ENCODE data around the gene MEF2A.
A peak's percentile ranks its signal among the peaks of the same experiment; 100 is the strongest.
"Not testable (repeated sequence)": the region's sequence is repeated elsewhere in the genome, so short reads cannot be mapped to it uniquely, and the experiment has no call there.

Gene MEF2A

DNA sequence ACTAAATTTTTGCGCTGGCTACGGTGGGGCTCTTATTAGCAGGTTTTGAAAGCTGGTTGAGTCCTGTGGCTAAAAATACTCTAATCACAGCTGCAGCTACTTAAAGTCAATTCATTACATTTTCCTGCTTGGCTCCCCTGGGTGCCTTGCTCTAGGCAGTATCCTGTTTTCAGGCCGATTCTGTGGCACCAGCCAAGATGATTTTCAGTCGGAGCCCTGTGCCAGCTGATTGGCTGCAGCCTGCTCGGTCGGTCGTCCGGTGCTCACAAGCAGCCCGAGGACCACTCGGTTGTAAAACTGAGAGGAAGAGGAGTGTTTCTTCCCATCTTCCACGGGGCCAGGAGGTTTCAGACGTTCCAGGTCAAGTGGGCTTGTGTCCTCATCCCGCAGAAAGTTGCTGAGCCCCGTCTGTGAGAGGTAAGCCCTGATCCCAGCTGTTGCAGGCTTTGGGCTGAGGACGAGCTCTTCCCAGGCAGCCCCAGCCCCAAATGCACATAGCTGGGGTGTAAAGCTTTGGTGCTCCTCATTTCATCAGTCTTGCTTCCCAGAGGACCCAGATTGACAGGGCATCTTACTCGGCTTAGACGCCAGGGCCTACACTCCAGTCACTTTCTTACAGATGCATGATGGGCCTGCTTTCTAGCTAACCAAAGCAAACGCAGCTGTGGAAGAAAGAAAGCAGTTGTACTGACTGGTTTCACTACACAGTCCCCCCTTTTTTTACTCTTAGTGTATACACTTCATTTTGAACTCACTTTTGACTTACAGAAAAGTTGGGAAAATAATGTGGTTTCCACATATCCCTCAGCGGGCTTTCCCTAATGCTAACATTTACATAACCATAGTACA is 151.6 kb downstream of the MEF2A start:
- no peak for DNase-seq
- in situ Hi-C loops (cut with MboI; ENCODE audit: low pct_unique_long_range_greater_than_20kb, low sequenced_read_pairs), result no loop called here

DNA sequence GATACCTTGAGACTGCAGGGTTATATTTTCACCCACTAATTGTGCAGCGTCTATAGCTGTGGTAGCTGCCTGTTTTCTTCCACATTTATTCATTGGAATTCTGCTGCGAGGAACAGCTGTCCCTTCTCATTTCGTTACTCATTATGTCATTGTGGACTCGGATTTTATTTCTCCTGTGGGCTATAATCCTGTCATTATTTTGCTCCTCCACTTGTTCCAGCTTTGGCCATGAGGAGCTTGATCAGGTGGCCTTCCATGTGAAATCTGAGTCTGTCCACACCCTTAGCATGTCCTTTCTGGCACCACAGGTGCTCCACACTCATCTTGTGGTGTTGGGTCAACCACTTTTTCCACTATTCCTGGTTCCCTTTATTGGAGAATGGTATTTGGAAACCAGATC is 152.6 kb downstream of the MEF2A start:
- in situ Hi-C loops (cut with MboI; ENCODE audit: low pct_unique_long_range_greater_than_20kb, low sequenced_read_pairs), result no loop called here
- DNase-seq, result no peak

DNA sequence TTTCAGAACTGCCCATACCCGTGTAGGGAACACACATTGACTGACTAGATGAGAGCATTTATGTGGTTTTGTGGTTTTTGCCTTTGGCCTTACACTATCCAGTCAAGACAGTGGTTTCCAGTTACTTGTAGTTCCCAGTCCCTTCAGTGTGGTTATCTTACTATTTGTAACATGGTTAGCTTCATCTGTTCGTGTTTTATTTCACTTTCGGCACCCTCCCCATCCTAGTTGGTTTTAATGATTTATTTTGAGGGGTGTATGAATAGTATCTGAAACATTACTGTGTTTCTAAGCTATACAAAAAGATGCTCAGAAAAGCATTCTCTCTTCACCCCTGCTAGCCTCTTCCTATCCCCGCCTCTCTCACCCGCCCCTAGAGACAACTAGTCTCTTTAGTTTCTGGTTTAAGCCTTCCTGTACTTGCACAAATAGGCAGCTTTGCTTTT is 153.3 kb downstream of the MEF2A start:
- DNase-seq, result peak; percentile 63
- in situ Hi-C loops (cut with MboI; ENCODE audit: low pct_unique_long_range_greater_than_20kb, low sequenced_read_pairs), result no loop called here

DNA sequence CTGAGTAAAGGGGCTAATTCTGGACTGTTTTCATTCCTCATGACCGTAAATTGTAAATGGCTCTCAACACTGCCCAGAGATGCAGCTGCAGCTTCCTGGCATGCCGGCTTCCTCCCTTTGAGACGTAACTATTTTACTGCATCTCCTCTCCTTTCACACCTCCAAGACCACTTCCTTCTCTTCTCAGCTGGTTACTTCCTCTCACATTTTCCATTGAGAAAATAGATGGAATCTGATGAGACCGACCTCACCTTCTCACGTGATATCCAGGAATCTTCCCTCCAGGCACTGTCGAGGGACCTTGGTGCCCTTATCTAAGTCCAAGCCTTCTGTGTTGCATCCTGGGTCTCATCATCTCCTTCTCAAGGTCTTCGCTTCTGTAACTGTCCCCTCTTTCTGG is 154.7 kb downstream of the MEF2A start:
- DNase-seq, result peak; percentile 29
- in situ Hi-C loops (cut with MboI; ENCODE audit: low pct_unique_long_range_greater_than_20kb, low sequenced_read_pairs), result no loop called here

DNA sequence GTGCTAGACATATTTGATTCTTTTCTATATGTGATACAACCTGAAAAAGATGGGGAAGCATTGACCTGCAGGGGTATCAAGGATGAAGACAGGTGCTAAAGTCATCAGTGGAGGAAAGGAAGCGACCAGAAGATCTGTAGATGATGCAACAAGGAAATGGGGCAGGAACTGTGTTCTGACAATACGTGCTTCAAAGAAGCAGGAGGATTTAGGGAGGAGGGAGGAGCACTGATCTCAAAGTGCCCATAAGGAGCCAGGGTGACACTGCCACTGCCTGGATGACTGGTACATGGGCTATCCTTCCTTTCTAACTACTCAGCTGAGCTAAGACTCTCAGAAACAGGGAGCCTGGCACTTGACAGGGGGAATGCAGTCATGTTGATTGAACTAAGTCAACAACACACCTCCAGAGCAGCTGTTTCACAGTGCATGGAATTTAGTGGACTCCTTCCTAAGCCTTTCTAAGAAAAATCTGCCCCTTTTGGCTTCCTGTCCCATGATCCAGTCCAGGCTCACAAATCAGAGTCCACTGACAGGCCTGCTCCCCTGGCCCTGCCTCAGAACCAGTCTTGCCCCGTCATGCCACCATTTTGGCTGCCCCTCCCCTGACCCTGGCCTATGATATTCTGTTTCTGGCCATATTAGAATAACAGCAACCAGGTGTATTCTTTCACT is 155.5 kb downstream of the MEF2A start:
- in situ Hi-C loops (cut with MboI; ENCODE audit: low pct_unique_long_range_greater_than_20kb, low sequenced_read_pairs), result no loop called here
- no peak for DNase-seq

DNA sequence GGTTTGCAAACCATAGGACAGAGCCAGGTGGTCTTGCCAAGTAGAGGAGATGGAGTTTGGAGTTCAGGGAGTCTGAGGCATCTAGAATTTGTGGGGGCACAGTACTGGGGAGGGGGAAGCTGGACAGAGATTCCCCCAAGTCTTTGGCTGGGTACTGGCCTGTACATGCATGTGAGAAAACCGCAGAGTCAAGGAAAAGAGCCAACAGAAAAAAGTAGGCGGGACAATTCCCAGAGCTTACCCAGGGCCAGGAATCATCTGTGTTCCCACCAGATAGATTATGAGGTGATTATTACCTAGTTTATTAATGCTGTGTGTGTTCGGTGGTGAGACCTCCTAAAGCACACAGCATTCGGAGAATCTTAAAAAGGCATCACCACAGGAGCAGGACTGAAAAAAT is 156.1 kb downstream of the MEF2A start:
- no peak for DNase-seq

DNA sequence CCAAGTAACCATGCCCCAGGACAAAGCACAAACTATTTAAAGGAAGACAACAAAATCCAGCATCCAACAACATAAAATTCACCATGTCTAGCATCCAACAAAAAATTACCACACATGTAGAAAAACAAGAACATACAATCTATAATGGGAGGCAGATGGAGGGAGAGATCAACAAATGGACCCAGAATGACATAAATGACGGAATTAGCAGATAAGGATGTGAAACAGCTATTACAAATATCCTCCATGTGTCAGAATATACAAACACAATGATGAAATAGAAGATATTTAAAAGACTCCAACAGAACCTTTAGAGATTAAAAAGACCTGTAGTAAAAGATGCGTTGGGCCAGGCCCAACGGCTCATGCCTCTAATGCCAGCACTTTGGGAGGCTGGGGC is 156.6 kb downstream of the MEF2A start:
- in situ Hi-C loops (cut with MboI; ENCODE audit: low pct_unique_long_range_greater_than_20kb, low sequenced_read_pairs), result no loop called here
- no peak for DNase-seq

More for the DNA sequence above, 156.1 kb downstream of the MEF2A start:
- in situ Hi-C loops (cut with MboI; ENCODE audit: low pct_unique_long_range_greater_than_20kb, low sequenced_read_pairs), result no loop called here

DNA sequence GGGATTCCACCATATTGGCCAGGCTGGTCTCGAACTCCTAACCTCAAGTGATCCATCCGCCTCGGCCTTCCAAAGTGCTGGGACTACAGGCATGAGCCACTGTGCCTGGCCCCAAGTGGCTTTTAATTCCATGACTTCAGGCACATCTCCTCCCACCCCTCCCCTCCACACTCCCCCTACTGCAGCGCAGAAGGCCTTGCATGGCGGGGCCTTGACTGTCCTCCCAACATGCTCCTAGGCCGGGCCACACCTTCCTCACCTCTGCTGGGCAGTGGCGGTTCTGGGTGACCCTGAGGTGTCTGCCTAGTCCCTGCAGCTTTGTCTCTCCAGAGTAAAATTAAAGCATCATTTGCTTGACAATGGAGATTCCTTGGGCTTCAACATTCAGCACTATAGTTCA is 160.5 kb downstream of the MEF2A start:
- no peak for DNase-seq
- in situ Hi-C loops (cut with MboI; ENCODE audit: low pct_unique_long_range_greater_than_20kb, low sequenced_read_pairs), result loop anchor here (25.0 kb wide), 1 partner anchor 439 kb away; no protein-coding TSS in a partner anchor

DNA sequence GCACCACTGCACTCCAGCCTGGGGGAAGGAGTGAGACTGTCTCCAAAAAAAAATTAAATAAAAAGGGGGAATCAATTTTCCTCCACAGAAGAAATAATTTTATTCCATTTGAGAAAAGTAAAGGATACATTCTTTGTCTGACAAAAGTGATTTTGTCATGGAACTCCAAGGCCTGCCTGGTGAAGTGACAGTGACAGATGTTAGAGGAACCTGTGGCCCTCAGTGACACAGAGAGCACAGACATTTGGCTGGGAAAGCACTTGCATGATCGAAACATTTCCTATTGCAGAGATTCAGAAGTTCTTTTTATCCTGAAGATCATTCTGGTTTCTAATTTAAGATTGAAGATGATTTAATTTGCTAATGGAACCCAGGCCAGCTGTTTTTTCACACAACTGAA is 161.5 kb downstream of the MEF2A start:
- no peak for DNase-seq
- in situ Hi-C loops (cut with MboI; ENCODE audit: low pct_unique_long_range_greater_than_20kb, low sequenced_read_pairs), result loop anchor here (25.0 kb wide), 1 partner anchor 440 kb away; no protein-coding TSS in a partner anchor

DNA sequence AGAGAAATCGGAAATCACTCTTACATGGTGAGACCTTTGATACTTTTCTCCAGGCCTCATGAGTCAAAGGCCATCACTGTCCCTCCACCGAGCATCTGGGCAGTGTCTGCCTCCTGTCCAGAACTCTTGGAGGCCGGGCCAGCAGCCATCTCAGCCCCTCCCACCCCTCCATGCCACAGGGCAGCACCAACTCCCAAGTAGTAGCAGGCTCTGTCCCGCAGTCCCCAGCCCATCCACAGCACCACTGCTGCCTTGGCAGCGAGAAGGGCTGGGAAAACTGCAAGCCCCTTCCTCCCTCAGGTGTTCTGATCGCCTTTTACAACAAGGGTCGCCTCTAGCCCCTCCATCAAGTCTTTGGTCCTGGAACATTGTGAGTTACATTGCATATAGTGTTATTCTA is 161.9 kb downstream of the MEF2A start:
- DNase-seq, result no peak
- in situ Hi-C loops (cut with MboI; ENCODE audit: low pct_unique_long_range_greater_than_20kb, low sequenced_read_pairs), result loop anchor here (25.0 kb wide), 1 partner anchor 440 kb away; no protein-coding TSS in a partner anchor

DNA sequence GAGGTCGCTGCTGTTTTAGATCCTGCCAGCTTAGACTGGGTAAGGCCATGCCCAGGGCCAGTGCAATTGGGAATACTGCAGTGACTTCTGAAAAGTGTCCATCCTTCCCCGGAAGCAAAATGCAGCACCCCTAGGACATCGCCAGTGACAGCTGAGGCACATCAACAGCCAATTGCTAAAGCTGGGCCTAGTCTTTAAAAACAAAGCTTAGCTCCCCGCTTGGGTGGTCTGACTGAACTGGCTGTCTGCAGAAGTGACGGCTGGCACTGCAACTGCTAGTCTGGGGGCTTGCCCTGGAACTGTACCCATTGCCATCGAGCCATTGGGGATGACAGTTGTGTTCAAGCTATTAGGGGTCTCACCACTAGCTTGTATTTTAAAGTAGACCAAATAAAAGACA is 163.1 kb downstream of the MEF2A start:
- in situ Hi-C loops (cut with MboI; ENCODE audit: low pct_unique_long_range_greater_than_20kb, low sequenced_read_pairs), result loop anchor here (25.0 kb wide), 1 partner anchor 442 kb away; no protein-coding TSS in a partner anchor
- no peak for DNase-seq

DNA sequence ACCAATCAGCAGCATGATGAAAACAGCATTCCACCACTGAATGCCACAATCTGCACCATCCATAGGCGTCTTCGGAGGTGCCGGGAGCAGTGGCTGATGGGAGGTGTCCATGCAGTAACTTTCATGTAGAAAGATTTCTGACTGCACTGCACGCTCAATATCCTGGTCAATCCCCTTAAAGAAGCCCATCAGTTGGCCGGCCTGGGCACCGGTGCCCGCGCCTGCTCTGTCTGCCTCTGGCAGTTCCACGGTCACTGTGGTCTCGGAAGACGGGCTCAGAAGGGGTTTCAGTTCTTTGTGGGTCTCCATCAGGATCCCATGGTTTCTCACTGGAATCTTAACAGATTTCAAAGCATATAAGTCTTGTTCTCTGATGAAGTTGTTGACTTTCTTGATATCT is 163.5 kb downstream of the MEF2A start:
- in situ Hi-C loops (cut with MboI; ENCODE audit: low pct_unique_long_range_greater_than_20kb, low sequenced_read_pairs), result loop anchor here (25.0 kb wide), 1 partner anchor 442 kb away; no protein-coding TSS in a partner anchor
- no peak for DNase-seq

DNA sequence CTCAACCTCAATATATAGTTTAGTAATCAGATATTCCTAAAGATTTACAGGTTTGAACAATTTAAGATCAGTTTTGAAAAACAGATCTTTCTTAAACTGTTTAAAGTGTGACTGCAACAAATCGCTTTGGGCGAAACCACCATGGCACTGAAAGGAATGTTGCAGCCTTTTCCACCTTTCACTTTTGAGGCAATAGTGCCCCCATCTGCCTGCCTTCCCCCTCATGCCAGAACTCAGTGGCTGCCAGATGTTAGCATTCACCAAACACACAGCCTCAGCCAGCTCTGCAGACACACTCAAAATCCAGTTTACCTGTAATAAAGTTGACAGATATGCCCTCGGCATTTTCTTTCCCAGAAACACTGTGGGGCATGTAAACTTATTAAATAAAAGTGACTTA is 164.1 kb downstream of the MEF2A start:
- DNase-seq, result peak; percentile 59

DNA sequence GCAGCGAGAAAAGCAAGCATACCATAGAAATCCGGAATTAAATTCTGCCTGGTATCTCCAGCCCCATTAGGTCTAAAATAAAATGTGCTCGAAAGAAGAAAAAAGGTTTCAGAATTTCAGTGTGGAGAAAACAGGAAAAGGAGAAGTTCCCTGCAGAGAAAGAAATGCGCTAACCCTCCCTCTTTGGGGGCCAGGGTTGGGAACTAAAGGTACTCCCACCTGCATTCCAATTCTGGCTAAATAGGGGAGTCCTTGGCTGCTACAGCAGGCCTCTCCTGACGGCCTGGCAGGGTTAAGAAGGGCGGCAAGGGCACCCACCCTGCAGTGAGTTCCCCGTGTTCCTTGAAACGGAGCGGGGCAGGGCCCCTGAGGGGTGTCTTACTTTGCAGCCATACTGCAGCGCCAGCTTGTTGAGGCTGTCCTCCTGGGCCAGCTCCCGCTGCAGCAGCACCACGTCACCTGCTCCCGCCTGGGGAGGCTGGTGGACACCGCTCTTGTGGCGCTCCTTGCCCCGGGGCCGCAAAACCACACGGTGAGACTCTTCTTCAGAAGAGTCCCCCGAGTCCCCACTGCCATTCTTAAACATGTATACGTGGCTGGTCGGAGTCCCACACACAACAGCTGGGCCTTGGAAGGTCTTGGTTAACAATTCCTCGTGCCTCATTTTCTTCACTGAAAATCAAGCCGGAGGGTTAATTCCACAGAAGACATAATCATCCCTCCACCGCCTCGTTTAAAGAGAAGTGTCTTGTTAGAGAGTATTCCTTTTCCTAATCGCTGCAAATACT is 165.7 kb downstream of the MEF2A start:
- in situ Hi-C loops (cut with MboI; ENCODE audit: low pct_unique_long_range_greater_than_20kb, low sequenced_read_pairs), result loop anchor here (25.0 kb wide), 1 partner anchor 444 kb away; no protein-coding TSS in a partner anchor
- peak; percentile 27 for DNase-seq

More for the DNA sequence above, 164.1 kb downstream of the MEF2A start:
- in situ Hi-C loops (cut with MboI; ENCODE audit: low pct_unique_long_range_greater_than_20kb, low sequenced_read_pairs), result loop anchor here (25.0 kb wide), 1 partner anchor 443 kb away; no protein-coding TSS in a partner anchor

DNA sequence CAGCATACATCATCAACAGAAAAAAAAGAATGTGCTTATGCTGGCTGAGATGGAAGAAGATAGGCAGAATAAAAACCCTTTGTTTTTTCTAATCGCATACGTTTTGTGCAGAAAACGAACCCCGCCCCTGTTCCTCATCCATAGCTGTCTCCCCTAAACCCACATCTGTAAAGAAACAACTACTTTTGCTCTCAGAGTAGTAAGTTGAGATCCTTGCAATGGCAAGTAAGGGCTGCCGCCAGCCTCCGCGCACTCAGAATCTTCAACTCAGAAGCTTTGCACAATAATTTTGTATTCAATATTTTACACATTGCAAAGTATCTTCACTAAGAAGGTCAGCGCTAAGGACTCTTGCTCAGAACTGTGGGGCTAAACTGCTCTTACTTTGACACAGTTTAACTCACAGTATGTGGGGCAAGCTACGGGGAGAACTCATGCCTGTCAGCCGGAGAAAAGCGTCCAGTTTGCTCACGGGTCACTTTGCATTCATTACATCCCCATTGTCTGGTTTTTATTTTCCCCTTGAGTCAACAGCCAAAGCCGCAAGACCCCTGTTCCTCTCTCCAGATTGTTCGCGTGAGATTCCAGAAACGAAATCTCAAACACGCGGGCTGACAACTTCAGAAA is 166.5 kb downstream of the MEF2A start:
- in situ Hi-C loops (cut with MboI; ENCODE audit: low pct_unique_long_range_greater_than_20kb, low sequenced_read_pairs), result loop anchor here (25.0 kb wide), 1 partner anchor 445 kb away; no protein-coding TSS in a partner anchor
- peak; percentile 27 for DNase-seq

DNA sequence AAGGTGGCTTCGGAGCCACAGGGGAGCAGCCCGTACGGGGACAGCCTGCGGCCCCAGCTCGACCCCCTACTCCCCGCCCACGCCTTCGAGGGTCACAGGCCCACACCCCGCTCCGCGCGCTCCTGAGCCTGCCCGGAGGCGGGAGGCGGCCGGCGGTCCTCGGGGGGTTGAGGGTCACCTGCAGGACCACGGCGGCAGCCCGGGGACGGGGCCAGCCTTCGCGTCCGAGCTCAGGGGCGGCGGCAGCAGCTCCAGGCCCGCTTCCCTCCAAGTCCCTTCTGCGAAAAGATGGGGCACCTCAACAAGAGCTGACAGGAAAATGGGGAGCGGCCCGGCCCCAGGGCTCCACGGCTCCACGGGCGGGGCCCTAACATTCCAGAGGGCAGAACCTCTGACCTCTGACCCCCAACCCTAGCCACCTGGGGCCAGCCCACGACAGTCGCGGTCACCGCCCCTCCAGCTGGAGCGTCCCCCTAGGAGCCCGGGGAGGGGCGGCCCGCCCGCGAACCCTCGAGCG is 167.0 kb downstream of the MEF2A start:
- in situ Hi-C loops (cut with MboI; ENCODE audit: low pct_unique_long_range_greater_than_20kb, low sequenced_read_pairs), result loop anchor here (25.0 kb wide), 1 partner anchor 446 kb away; no protein-coding TSS in a partner anchor
- DNase-seq, result no peak

DNA sequence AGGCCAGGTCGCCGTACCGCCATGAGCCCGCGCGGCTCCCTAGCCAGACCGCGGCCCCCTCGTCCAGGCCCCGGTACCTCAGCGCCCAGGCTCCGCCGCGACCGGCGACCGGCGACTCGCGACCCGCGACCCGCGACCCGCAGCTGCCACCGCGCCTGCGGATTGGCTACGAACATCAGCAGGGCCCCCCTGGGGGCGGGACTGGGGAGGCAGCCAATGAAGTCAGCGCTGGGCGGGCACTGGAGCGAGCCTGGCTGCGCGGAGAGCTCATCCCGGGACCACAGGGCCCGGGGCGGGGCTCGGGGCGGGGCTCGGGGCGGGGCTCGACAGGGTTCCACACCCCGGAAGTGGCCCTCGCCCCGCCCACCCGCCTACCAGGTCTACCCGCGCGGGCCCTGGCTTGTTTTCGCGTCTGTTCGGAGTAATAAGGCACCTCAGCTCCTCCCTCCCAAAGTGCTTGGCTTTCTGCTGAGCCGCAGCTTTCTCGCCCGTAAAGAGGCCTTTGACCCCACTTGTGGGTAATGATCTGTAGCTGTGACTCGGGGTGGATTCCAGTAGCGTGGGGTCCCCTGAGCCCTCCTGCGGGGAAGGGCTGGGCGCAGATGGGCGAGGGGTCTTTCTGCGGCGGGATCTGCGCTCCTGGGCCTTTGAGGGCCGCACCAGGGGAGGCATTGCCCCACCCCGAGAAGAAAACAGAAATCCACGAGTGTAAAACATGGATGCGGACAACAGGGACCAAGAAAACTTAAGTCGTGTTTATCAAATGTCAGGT is 167.7 kb downstream of the MEF2A start, which contains the start of gene LYSMD4:
Gene LYSMD4 (minus strand): TSS at position 170 of the 772 bp plus-strand sequence. CDS start 1,438 bp downstream, outside the sequence.
- peak; percentile 93 for DNase-seq
- in situ Hi-C loops (cut with MboI; ENCODE audit: low pct_unique_long_range_greater_than_20kb, low sequenced_read_pairs), result loop anchor here (25.0 kb wide), 1 partner anchor 446 kb away; no protein-coding TSS in a partner anchor

DNA sequence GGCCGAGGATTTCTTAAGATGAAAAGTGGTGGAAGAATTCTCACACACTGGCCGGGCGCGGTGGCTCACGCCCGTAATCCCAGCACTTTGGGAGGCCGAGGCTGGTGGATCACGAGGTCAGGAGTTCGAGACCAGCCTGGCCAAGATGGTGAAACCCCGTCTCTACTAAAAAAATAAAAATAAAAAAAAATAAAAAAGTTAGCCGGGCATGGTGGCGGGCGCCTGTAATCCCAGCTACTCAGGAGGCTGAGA is 168.2 kb downstream of the MEF2A start:
- not testable (repeated sequence) for DNase-seq
- in situ Hi-C loops (cut with MboI; ENCODE audit: low pct_unique_long_range_greater_than_20kb, low sequenced_read_pairs), result loop anchor here (25.0 kb wide), 1 partner anchor 447 kb away; no protein-coding TSS in a partner anchor
